GM21528 (cell line): ENCODE results near the gene GSPT1.
"Not testable (repeated sequence)": the region's sequence is repeated elsewhere in the genome, so short reads cannot be mapped to it uniquely, and the experiment has no call there.

Source experiments
- ATAC-seq: cut with Tn5 transposase; IDR thresholded peaks from one replicate; pipeline ENCODE4 v1.9.1; 2021; ENCODE audit warnings: mild to moderate bottlenecking, moderate library complexity; ENCODE audit not compliant: unreplicated experiment, low FRiP score

GSPT1 gene

GRCh38 chr16:11915644-11916523 lies at the start of gene GSPT1:
Gene GSPT1 (minus strand): TSS chr16:11915956. CDS start chr16:11915720, 236 bp downstream.
- ATAC-seq = peak; percentile 85

GRCh38 chr16:11964761-11965551 lies 49.2 kb upstream of the GSPT1 start, which contains the start of gene TNFRSF17:
Gene TNFRSF17 (plus strand): TSS chr16:11965210. CDS start chr16:11965325, 115 bp downstream.
- peak; percentile 73 for ATAC-seq

GRCh38 chr16:11963706-11964105 lies 48.0 kb upstream of the GSPT1 start:
- ATAC-seq = no peak

- ATAC-seq = not testable (repeated sequence)
Measured at GRCh38 chr16:11962978-11963377, 47.2 kb upstream of the GSPT1 start.

- ATAC-seq = not testable (repeated sequence)
Measured at GRCh38 chr16:11962457-11962856, 46.7 kb upstream of the GSPT1 start.

GRCh38 chr16:11957591-11958395 lies 42.0 kb upstream of the GSPT1 start:
- ATAC-seq = no peak

GRCh38 chr16:11956558-11956957 lies 40.8 kb upstream of the GSPT1 start:
- no peak for ATAC-seq

GRCh38 chr16:11955713-11956123 lies 40.0 kb upstream of the GSPT1 start:
- no peak for ATAC-seq

- not testable (repeated sequence) for ATAC-seq
Measured at GRCh38 chr16:11953576-11953975, 37.8 kb upstream of the GSPT1 start.

GRCh38 chr16:11950388-11950787 lies 34.6 kb upstream of the GSPT1 start:
- no peak for ATAC-seq

GRCh38 chr16:11949527-11949926 lies 33.8 kb upstream of the GSPT1 start:
- ATAC-seq = peak; percentile 63

GRCh38 chr16:11948819-11949218 lies 33.1 kb upstream of the GSPT1 start:
- ATAC-seq = no peak

GRCh38 chr16:11946433-11946832 lies 30.7 kb upstream of the GSPT1 start:
- no peak for ATAC-seq

GRCh38 chr16:11941945-11942344 lies 26.2 kb upstream of the GSPT1 start, which contains the start of gene NPIPB2:
Gene NPIPB2 (minus strand): TSS chr16:11942045. CDS start chr16:11942045, 0 bp downstream.
- not testable (repeated sequence) for ATAC-seq

GRCh38 chr16:11927350-11927749 lies 11.6 kb upstream of the GSPT1 start:
- not testable (repeated sequence) for ATAC-seq

GRCh38 chr16:11924046-11924445 lies 8.3 kb upstream of the GSPT1 start:
- not testable (repeated sequence) for ATAC-seq

GRCh38 chr16:11916524-11917285 lies 949 bp upstream of the GSPT1 start:
- ATAC-seq = no peak

GRCh38 chr16:11915114-11915643 lies 577 bp downstream of the GSPT1 start:
- peak; percentile 41 for ATAC-seq
